Measurements from ENCODE around the gene DYNLRB1.

DYNLRB1 gene

GRCh38 chr20:34579979-34580940 is 64.0 kb downstream of the DYNLRB1 start:
- DNase-seq: peak; percentile 94

DNA sequence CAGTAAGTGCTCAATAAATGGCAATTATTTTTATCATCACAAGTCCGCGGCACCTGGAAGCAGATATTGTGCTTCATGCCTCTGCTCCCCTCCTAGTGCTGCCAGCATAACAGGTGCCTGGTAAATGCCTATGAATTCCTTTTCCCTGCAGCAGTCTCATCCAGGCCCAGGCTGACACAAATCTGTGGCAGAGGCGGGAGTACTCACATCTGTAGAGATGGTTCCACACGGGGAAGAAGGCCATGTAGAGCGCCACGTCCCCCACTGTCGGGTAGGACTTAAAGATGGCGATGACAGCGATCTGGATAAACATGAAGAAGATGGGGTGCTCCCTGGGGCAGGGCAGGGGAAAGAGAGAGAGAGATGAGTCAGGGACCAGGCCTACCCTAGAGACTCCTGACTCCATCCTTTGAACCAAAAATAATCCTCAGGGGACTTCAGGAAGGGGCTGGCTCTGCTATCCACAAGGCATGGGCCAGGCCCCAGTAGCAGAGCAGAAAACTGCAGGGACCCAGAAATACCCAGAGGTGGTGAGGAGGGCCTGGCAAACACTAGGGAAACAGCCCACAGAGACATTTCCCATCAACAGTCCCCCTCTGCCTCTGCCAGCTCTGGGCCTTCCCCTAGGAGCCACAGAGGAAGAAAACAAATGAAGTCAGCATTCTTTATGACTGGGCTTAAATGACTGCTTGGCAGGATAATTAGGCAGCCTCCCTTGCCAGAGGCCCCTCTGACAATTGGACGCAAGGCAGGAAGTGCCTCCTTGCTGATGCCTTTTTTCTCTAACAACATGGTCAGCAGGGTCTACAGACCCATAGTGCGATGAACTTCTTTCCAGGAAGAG is 65.3 kb downstream of the DYNLRB1 start:
- no peak for DNase-seq

- no peak for DNase-seq
These were observed 66.0 kb downstream of the DYNLRB1 start for GRCh38 chr20:34582221-34582620.

GRCh38 chr20:34582911-34583310 is 66.7 kb downstream of the DYNLRB1 start:
- no peak for DNase-seq

DNA sequence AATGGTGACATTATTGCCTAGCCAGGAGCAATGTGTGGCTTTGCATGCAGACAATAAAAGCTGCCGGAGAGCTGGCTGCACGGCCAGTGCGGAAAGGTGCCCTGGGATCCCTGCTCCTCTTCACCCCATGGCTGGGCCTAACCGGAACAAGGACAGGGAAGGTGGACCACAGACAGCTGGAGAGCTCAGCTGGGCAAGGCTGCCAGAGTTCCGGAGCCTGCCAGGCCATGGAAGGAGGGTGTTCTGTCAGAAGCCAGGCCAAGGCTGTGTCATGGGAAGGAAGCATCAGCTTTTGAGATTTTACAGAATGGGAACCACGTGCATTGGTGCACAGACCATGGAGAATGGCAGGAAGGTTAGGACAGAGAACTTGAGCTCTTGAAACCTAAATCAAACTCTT is 67.3 kb downstream of the DYNLRB1 start:
- DNase-seq: no peak

DNA sequence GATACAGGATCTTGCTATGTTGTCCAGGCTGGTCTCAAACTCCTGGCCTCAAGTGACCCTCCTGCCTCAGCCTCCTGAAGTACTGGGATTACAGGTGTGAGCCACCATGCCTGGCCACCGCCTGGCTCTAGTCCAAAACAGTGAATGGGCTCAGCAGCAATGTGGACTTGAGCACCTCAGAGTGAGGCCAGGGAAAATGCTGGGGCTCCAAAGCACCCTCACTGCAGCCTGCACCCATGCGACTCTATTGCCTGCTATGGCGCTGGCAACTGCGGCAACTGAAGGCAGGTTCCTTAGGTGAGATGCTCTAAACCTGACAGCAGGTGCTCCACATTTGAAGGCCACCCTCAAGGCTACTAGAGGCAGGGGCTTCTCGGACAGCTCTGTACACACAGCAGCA is 68.8 kb downstream of the DYNLRB1 start:
- DNase-seq: no peak

GRCh38 chr20:34586488-34587163 is 70.4 kb downstream of the DYNLRB1 start:
- DNase-seq: no peak

Data from DMS53 (cell line).